Activated T-cell treated with anti-CD3 and anti-CD28 coated beads for 1 hour (primary cell): ENCODE data around the gene ZBED4.

Experiments
- DNase-seq: peaks from one replicate; pipeline ENCODE4 v3.0.0-alpha.2; 2020; ENCODE audit warnings: low read depth

ZBED4 gene

GRCh38 chr22:49903322-49904039 is 49.8 kb downstream of the ZBED4 start:
- DNase-seq, result no peak

GRCh38 chr22:49904040-49904369 is 50.4 kb downstream of the ZBED4 start:
- DNase-seq, result no peak

- DNase-seq, result no peak
These were observed 51.8 kb downstream of the ZBED4 start for GRCh38 chr22:49905465-49905864.

DNA sequence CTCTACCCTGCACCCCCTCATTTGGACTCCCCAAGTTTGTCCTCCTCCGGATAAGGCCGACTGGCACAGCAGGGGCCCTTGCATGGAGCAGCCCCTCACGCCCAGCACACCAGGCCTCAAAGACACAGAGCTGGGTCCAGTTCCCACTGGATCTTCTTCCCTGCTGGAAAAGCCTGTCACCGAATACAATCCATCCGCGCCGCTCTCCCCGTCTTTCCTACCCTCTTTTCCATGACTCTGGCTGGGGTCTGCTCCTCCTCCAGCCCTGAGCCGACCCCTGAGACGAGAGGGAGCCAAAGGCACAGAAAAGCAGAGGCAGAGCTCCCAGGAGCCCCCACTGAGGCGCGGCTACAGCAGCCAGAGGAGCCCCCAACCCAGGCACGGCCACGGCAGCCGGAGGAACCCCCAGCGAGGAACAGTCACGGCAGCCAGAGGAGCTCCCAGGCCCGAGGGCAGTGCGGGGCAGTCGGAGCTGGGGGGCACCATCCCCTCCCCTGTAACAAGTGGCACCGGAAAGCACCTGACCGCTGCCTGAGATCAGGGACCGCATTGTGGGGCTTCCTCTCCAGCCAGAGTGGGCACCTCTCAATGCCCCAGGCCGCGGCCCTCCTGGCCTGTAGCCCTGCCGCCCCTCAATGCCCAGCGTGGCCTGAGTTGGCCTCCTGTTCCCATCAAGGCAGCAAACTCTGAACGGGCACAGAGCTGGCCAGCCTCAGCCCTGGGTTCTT is 52.6 kb downstream of the ZBED4 start:
- no peak for DNase-seq

- no peak for DNase-seq
These were observed 53.2 kb downstream of the ZBED4 start for GRCh38 chr22:49906799-49907290.

- DNase-seq, result no peak
These were observed 54.2 kb downstream of the ZBED4 start for GRCh38 chr22:49907807-49908206.

DNA sequence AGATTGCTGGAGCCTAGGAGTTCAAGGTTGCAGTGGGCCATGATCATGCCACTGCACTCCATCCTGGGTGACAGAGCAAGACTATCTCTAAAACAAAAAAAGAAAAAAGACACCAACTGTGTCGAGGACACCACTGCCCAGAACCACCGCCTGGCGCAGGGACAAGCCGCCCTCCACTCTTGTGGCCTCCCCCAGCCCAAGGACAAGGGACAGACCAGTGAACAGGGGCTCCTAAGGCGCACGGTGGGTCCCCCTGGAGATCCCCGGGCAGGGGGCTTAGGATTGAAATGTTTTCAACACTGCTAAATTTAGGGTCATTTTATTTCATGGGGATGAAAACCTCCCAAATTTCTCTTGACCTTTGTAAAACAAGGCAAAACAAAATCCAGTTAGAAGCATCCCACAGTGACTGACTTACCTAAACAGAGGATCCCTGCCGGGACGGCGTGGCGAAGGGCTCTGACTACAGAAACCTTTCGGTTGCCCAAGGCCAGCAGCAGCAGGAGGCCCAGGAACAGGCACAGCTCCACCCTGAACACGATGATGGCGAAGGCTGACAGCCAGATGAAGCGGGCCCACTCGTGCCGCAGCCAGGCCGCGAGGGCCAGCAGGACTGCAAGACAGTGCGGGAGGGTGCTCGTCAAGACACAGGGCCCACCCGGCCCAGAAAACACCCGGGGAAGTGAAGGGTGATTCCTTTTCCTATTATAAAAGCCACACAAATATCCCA is 56.0 kb downstream of the ZBED4 start:
- DNase-seq, result no peak

GRCh38 chr22:49910229-49911155 is 56.8 kb downstream of the ZBED4 start:
- DNase-seq, result no peak

- DNase-seq, result no peak
These were observed 58.4 kb downstream of the ZBED4 start for GRCh38 chr22:49911881-49912625.

- no peak for DNase-seq
These were observed 59.4 kb downstream of the ZBED4 start for GRCh38 chr22:49913026-49913425.

- no peak for DNase-seq
These were observed 59.8 kb downstream of the ZBED4 start for GRCh38 chr22:49913446-49913845.

DNA sequence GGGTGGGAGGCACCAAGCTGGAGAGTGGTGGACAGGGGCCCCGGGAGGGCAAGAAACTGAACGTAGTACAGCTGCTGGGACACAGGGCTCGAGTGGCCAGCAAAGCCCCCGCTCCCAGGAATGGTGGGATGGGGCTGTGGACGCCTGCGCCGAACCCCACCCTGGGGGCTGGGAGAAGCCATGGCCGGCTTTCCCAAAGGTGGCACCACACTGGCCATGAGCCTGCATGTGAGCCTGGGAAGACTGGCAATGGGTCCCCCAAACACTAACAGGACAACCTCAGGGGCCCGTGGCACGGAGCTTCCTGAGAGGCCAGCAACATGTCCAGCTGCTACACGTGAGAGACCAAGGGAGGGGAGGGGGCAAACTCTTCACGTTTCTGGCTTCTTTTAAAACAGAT is 60.6 kb downstream of the ZBED4 start:
- DNase-seq, result no peak

DNA sequence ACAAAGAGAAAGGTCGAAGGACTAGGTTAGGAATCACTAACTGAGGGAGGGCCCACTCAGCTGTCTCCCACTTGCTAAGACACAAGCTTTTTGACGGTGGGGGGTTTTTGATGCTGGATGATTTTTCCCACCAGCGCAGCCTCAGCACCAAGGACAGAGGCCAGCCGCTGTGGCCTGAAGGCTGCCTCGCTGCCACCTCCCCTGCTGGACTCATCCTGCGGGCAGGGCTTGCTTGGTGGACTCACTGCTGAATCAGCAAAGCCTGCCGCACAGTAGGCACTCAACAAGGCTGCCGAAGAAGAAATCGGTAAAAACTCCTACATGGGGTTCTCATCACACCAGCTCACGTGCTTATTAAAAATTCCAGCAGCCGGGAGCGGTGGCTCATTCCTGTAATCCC is 62.0 kb downstream of the ZBED4 start:
- no peak for DNase-seq

GRCh38 chr22:49916831-49917230 is 63.2 kb downstream of the ZBED4 start:
- no peak for DNase-seq

DNA sequence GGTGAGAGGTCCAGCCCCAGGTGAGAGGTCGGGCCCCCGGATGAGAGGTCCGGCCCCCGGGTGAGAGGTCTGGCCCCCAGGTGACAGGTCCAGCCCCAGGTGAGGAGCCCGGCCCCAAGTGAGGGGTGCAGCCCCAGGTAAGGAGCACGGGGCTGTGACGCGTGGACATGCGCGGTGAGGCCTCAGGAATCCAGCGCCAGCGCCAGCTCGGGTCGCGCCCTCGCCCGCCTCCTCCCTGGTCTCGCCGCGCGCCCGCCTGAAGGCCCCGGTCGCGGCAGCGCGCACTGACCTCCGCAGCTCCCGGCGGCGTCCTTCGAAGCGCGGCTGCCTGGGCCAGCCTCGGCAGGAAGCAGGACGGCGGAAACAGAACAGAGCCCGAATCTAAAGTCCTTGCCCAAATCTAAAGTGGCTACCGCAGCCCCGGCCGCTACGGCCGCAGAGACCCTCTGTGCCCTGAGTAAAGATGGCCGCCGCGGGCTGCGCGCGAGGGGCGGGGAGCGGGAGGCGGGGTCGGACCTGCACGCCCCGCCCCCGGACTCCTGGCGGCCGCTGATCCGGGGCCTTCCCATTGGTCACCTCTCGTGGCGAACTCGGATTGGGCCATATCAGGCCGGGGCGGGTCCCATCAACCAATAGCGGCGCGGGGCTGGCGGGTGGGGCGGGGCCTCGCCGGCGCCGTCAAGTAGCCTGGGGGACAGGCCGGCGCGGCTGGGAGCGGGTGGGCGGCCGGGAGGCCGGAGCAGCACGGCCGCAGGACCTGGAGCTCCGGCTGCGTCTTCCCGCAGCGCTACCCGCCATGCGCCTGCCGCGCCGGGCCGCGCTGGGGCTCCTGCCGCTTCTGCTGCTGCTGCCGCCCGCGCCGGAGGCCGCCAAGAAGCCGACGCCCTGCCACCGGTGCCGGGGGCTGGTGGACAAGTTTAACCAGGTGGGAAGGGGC is 64.6 kb downstream of the ZBED4 start, which contains the start of the genes ALG12 and CRELD2:
ALG12 (minus strand) TSS at position 465 of the 937 bp plus-strand sequence. CDS start 4,673 bp downstream, outside the sequence.
CRELD2 (plus strand) TSS at position 661 of the 937 bp plus-strand sequence; CDS start at position 797, 136 bp downstream.
- DNase-seq, result peak; percentile 96

DNA sequence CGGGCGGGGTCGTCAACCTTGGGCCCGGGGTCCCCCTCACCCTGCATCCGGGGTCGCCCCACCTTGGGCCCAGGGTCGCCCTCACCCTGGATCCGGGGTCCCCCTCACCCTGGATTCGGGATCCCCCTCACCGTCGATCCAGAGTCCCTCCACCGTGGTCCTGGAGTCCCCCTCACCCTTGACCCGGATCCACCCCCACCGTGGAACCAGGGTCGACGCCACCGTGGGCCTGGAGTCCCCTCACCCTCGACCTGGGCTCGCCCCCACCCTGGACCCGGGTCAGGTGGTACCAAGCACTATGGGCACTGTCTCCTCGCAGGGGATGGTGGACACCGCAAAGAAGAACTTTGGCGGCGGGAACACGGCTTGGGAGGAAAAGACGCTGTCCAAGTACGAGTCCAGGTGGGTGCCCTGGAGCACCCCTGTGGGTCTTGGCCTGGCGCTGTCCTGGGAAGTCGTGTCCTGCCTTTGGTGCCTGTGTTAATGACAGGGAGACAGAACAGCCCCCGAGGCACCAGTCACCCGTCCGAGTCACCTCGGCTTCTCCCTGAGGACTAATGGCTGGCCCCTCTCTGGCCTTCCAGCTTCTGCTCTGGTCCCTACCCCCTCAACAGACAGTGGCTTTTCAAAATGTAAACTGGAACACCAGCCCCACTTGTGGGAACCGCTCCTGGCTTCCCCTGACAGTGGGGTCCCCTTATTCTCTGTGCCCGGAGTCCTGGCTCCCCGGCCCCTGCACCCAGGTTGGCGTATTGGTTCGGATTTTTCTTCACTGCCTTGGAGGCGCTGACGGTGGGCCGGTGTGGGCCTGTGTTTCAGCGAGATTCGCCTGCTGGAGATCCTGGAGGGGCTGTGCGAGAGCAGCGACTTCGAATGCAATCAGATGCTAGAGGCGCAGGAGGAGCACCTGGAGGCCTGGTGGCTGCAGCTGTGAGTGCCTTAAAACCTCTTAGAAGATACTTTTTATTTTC is 65.6 kb downstream of the ZBED4 start:
- no peak for DNase-seq

GRCh38 chr22:49920859-49921258 is 67.2 kb downstream of the ZBED4 start:
- no peak for DNase-seq

GRCh38 chr22:49921508-49922278 is 68.0 kb downstream of the ZBED4 start:
- DNase-seq, result no peak
